K562 (cell line): ENCODE data around the gene PPM1L. TPM values are rescaled to one million over a fixed set of nuclear protein-coding genes. Genes with fewer than 3 reads are reported as not detected.

Experiments
- ATAC-seq: fragments of 200-7000 bp; cut with Tn5 transposase; 3 replicates; pipeline ENCODE4 v1.9.1; 2020; ENCODE audit warnings: moderate library complexity
- BruUV-seq: library from RNA; stranded (reverse); fragments of 400-500 nt; replicated peaks from 2 replicates; lab custom pipeline; 2021; lab: Mats Ljungman, UMichigan
- CTCF ChIA-PET: fragments of 300-600 bp; formaldehyde crosslinking; extraction: SDS; loops from one replicate; lab custom pipeline; 2021; ENCODE audit warnings: low intra/inter-chr PET ratio; lab: Yijun Ruan, JAX
- POLR2A ChIA-PET: fragments of 300-600, 350-650 bp; sonication (Branson Sonifier 250); formaldehyde crosslinking; extraction: SDS; loops from one replicate; lab custom pipeline; 2021; ENCODE audit warnings: antibody characterized with exemption, inconsistent platforms; lab: Yijun Ruan, JAX
- DNase-seq, 4 experiments: peaks; one replicate each; pipeline versions ENCODE4 v3.0.0 to v3.0.0-alpha.2; 2011 to 2018; ENCODE audit warnings: low spot score in 3 of 4, mixed read lengths in 3 of 4; ENCODE audit errors: extremely low read depth in 1 of 4
- FAIRE-seq: peaks from 2 replicates; lab custom pipeline; 2011; peaks lifted over from hg19 to GRCh38; lab: Jason Lieb, UNC
- H2AFZ ChIP-seq: 2 replicates; pipeline ENCODE4 v1.6.0; 2011; ENCODE audit warnings: low read depth, low read length, control low read depth, inconsistent platforms
- H3K27ac ChIP-seq: fragments of 200-600 bp; 3 replicates; pipeline ENCODE4 v1.8.0; 2011; ENCODE audit warnings: low read depth, mild to moderate bottlenecking, control low read depth, inconsistent platforms, low read length, moderate library complexity, mixed read lengths; ENCODE audit errors: extremely low read depth
- H3K27me3 ChIP-seq, 2 experiments: fragments of 300-600 bp in 1 of 2; 2 replicates in 1 of 2; 3 replicates in 1 of 2; pipeline versions ENCODE4 v1.6.0 to v1.8.0; 2011; ENCODE audit warnings: inconsistent platforms in 2 of 2, low read length in 2 of 2, mild to moderate bottlenecking in 1 of 2, mixed read lengths in 1 of 2, moderate library complexity in 1 of 2; ENCODE audit not compliant: control insufficient read depth in 2 of 2, insufficient read depth in 2 of 2
- H3K36me3 ChIP-seq: fragments of 300-600 bp; 3 replicates; pipeline ENCODE4 v1.8.0; 2011; ENCODE audit warnings: mild to moderate bottlenecking, low read length, inconsistent platforms; ENCODE audit not compliant: control insufficient read depth, insufficient read depth
- H3K4me1 ChIP-seq, 2 experiments: fragments of 200-600 bp in 1 of 2; replicated peaks in 1 of 2; 2 replicates in 1 of 2; 3 replicates in 1 of 2; pipeline versions ENCODE4 v1.5.1 to v1.8.0; 2011; ENCODE audit warnings: inconsistent platforms in 2 of 2, low read length in 2 of 2, mild to moderate bottlenecking in 1 of 2, mixed read lengths in 1 of 2, moderate library complexity in 1 of 2; ENCODE audit not compliant: control insufficient read depth in 2 of 2, insufficient read depth in 2 of 2
- H3K4me2 ChIP-seq: 2 replicates; pipeline ENCODE4 v1.6.1; 2011; ENCODE audit warnings: low read length, control low read depth, inconsistent platforms, mixed read lengths; ENCODE audit not compliant: insufficient read depth
- H3K4me3 ChIP-seq: fragments of 200-600 bp; sonication (generic), shearing (Covaris generic); 2 replicates; pipeline ENCODE4 v1.5.1; 2016; ENCODE audit warnings: control low read depth, inconsistent platforms
- H3K79me2 ChIP-seq: fragments of 200-600 bp; 3 replicates; pipeline ENCODE4 v1.8.0; 2011; ENCODE audit warnings: low read length, inconsistent platforms; ENCODE audit not compliant: control insufficient read depth, insufficient read depth
- H3K9ac ChIP-seq, 2 experiments: 2 replicates each; pipeline versions ENCODE4 v1.6.0 to v1.6.1; 2011; ENCODE audit warnings: low read depth in 2 of 2, low read length in 2 of 2, control low read depth in 1 of 2, inconsistent platforms in 1 of 2, mild to moderate bottlenecking in 1 of 2, mixed read lengths in 1 of 2; ENCODE audit not compliant: insufficient read depth in 1 of 2
- H3K9me1 ChIP-seq: one replicate; pipeline ENCODE4 v1.6.0; 2011; ENCODE audit warnings: inconsistent platforms, mild to moderate bottlenecking, low read length, moderate library complexity; ENCODE audit not compliant: control insufficient read depth, insufficient read depth
- H3K9me3 ChIP-seq: replicated peaks from 2 replicates; pipeline ENCODE4 v1.5.1; 2011; ENCODE audit warnings: low read depth, low read length, inconsistent platforms; ENCODE audit not compliant: control insufficient read depth, insufficient read depth
- H4K20me1 ChIP-seq: replicated peaks from 2 replicates; pipeline ENCODE4 v1.6.1; 2011; ENCODE audit warnings: low read length, inconsistent platforms, mixed read lengths; ENCODE audit not compliant: control insufficient read depth, insufficient read depth
- CSDE1 ChIP-seq, 2 experiments: fragments of 450-650 bp; IDR thresholded peaks; 2 replicates each; pipeline ENCODE4 v1.6.1; 2016; ENCODE audit warnings: mild to moderate bottlenecking in 1 of 2
- CTCF ChIP-seq, 3 experiments: IDR thresholded peaks in 2 of 3; conservative IDR thresholded peaks in 1 of 3; 2 replicates each; pipeline ENCODE4 v1.5.1; 2011 to 2012; ENCODE audit warnings: low read length in 3 of 3, mild to moderate bottlenecking in 3 of 3, control low read depth in 2 of 3, improper control_type of control experiment in 1 of 3, inconsistent platforms in 1 of 3, low read depth in 1 of 3, mixed read lengths in 1 of 3, moderate library complexity in 1 of 3; ENCODE audit not compliant: insufficient read depth in 2 of 3
- KLF10 ChIP-seq: fragments of 250-450 bp; sonication (Bioruptor Pico); IDR thresholded peaks from 2 replicates; pipeline ENCODE4 v1.6.1; 2021; ENCODE audit warnings: matching md5 sums
- MCM7 ChIP-seq, 2 experiments: fragments of 450-650 bp; IDR thresholded peaks; 2 replicates each; pipeline ENCODE4 v1.6.1; 2016 to 2018
- SRSF1 ChIP-seq: fragments of 200-400 bp; formaldehyde crosslinking; IDR thresholded peaks from 2 replicates; pipeline ENCODE4 v1.6.1; 2017; ENCODE audit warnings: mild to moderate bottlenecking, low read depth, low read length, moderate library complexity
- ZNF274 ChIP-seq: IDR thresholded peaks from 2 replicates; pipeline ENCODE4 v1.6.1; 2011; ENCODE audit warnings: low read depth, mild to moderate bottlenecking, low read length, moderate library complexity, borderline replicate concordance
- ZNF561 ChIP-seq: fragments of 450-650 bp; formaldehyde crosslinking; conservative IDR thresholded peaks from 2 replicates; pipeline ENCODE4 v1.4.0; 2020; ENCODE audit warnings: mild to moderate bottlenecking, moderate library complexity
- ZNF717 ChIP-seq: fragments of 250-450 bp; sonication (Bioruptor Pico); IDR thresholded peaks from 2 replicates; pipeline ENCODE4 v1.5.0; 2021
- WGBS: fragments of 100-300 bp; shearing (Covaris generic); methylation state at CpG from one replicate; pipeline ENCODE4 v1.1.6; 2016; ENCODE audit warnings: low coverage, mixed read lengths; ENCODE audit not compliant: insufficient coverage; ENCODE audit errors: missing lambda C conversion rate; 5-methylcytosine and 5-hydroxymethylcytosine counted together
- in situ Hi-C: fragments of 300-500 bp; cut with MboI; formaldehyde crosslinking; loops from 4 replicates; pipeline ENCODE4 v1.15.0; 2018; ENCODE audit warnings: inconsistent platforms, mixed read lengths
- intact Hi-C: fragments of 100-400 bp; cut with micrococcal nuclease; formaldehyde crosslinking; loops from 2 replicates; pipeline ENCODE4 v1.14.2; 2022
- polyA plus RNA-seq, 8 experiments: library from polyadenylated mRNA; depleted of rRNA in 4 of 8; stranded (reverse) in 5 of 8; unstranded in 3 of 8; fragments of >200 nt; fragmentation: Nextera tagmentation in 2 of 8; fragmentation: Illumina TruSeq in 1 of 8; extraction: Ambion mirVana in 2 of 8; extraction: Trizol in 1 of 8; gene quantifications; 2 replicates each; pipeline versions ENCODE4 v1.2.1 to v1.2.3, GENCODE V29; 2011 to 2014; ENCODE audit warnings: inconsistent platforms in 1 of 8, missing spikeins in 1 of 8
- total RNA-seq, 7 experiments: library from RNA; depleted of rRNA in 6 of 7; stranded (reverse); fragments of >200 nt in 6 of 7; fragmentation: Illumina TruSeq in 2 of 7; extraction: Trizol in 2 of 7; gene quantifications; 2 replicates each; pipeline versions ENCODE4 v1.2.1 to v1.2.3, GENCODE V29; 2011 to 2021; ENCODE audit warnings: low replicate concordance in 1 of 7

Gene PPM1L
- total and polyA plus RNA-seq, 9 of the 15 experiments (the other 6 are each of a cell fraction or from before 2014, with no cell fraction given), result 0.01 to 0.41 (median 0.14) TPM

GRCh38 chr3:161101609-161102008, 345.6 kb downstream of the PPM1L start:
- DNase-seq, result no peak
- Histone ChIP-seq H3K4me2 (no peak overlapping the region), H3K27ac (no peak overlapping the region), H3K4me1 (peaks cover 0 to 10% of the 10 kb centered on the region in 2 experiments; a peak in 2 of 5 replicates), H3K9ac (no peak overlapping the region), H3K4me3 (no peak overlapping the region), H3K9me3 (no peaks in the 10 kb centered on the region), H3K79me2 (no peaks in the 10 kb centered on the region), H2AFZ (no peak overlapping the region), H3K27me3 (peaks cover 6 to 26% of the 10 kb centered on the region in 2 experiments; a peak in 4 of 5 replicates), H3K9me1 (no peaks in the 10 kb centered on the region), H4K20me1 (no peaks in the 10 kb centered on the region), H3K36me3 (no peaks in the 10 kb centered on the region)
- ChIA-PET CTCF (no interaction called here), POLR2A (no interaction called here)
- ATAC-seq, result no peak
- no TSS peak for BruUV-seq
- intact Hi-C loops, result no loop called here
- TF ChIP-seq CTCF (IDR thresholded peaks at IDR 0.05 in 2 of 3, conservative IDR thresholded peaks at IDR 0.05 in 1 of 3; ENCODE audit: insufficient read depth in 2 of 3, low read depth in 1 of 3, low read length in 3 of 3) (no peak), SRSF1 (no peak), ZNF561 (CRISPR knock-in tag) (no peak), ZNF717 (no peak), MCM7 (IDR thresholded peaks at IDR 0.05) (no peak), CSDE1 (IDR thresholded peaks at IDR 0.05) (no peak), ZNF274 (no peak), KLF10 (CRISPR knock-in tag) (no peak)
- 5% methylated on average over 3 of the region's 3 CpGs for WGBS
- FAIRE-seq, result no peak
- in situ Hi-C loops, result no loop called here
